Inflammatory macrophage (primary cell): ENCODE data around the gene MKNK2.

Experiments used
- DNase-seq, 2 donors: peaks; one replicate each; pipeline ENCODE4 v3.0.0-alpha.2; 2020 to 2022

Gene MKNK2

GRCh38 chr19:2026770-2027169 is 24.3 kb downstream of the MKNK2 start:
- no peak for DNase-seq

- DNase-seq, result no peak
These were observed 28.8 kb downstream of the MKNK2 start for GRCh38 chr19:2022289-2022688.

- no peak for DNase-seq
These were observed 29.4 kb downstream of the MKNK2 start for GRCh38 chr19:2021453-2022140.

DNA sequence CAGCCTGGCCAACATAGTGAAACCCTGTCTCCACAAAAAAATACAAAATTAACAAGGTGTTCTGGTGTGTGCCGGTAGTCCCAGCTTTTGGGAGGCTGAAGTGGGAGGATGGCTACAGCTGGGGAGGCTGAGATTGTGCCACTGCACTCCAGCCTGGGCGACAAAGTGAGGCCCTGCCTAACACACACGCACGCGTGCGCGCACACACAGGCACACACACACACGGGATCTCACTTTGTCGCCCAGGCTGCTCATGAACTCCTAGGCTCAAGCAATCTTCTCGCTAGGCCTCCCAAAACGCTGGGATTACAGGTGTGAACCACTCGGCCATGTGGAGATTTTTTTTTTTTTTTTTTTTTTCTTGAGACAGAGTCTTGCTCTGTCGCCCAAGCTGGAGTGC is 32.3 kb downstream of the MKNK2 start:
- no peak for DNase-seq

- peak; percentile 20 to 47 for DNase-seq
These were observed 34.8 kb downstream of the MKNK2 start for GRCh38 chr19:2016041-2016807.

GRCh38 chr19:2015608-2015950 is 35.5 kb downstream of the MKNK2 start, which contains the start of gene BTBD2:
TSS of gene BTBD2 (minus strand) at chr19:2015714. CDS start at chr19:2015703, 11 bp downstream.
- DNase-seq, result peak; percentile 20 to 39

DNA sequence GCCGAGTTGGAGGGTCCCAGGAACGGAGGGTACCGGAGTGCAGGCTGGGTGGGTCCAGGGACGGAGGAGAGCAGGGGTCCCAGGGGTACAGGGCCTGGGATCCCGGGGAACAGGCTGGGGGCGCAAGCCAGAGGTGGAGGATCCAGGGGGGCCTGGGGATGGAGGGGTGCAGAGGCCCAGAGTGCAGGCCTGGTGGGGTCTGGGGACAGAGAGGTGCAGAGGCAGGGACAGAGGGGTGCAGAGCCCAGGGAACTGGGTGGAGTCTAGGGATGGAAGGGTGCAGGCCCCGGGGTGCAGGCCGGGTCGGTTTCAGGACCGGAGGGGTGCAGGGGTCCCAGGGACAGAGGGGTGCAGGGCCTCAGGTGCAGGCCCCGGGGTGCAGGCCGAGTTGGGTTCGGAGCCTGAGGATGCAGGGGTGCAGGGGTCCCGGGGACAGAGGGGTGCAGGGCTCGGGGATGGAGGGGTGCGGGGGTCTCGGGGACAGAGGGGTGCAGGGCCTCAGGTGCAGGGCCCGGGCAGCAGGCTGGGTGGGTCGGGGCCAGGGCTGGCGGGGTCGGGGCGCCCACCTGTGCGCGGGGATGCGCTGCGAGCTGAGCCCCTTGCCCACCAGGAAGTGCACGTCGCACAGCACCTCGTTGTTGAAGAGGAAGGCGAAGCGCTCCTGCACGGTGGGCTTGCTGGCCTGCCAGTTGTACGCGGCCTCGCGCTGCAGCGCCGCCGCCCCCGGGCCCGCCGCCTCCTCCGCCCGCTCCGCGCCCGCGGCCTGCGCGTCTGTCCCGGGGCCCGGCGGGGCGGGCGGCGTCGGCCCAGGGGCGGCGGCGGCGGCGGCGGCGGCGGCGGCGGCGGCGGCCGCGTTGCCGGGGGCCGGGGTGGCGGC is 36.1 kb downstream of the MKNK2 start:
- DNase-seq, result peak in 1 of 2 donors; percentile 30

GRCh38 chr19:2014131-2014571 is 36.9 kb downstream of the MKNK2 start:
- DNase-seq, result no peak

GRCh38 chr19:2013683-2013961 is 37.4 kb downstream of the MKNK2 start:
- no peak for DNase-seq

- no peak for DNase-seq
These were observed 37.9 kb downstream of the MKNK2 start for GRCh38 chr19:2012941-2013682.

DNA sequence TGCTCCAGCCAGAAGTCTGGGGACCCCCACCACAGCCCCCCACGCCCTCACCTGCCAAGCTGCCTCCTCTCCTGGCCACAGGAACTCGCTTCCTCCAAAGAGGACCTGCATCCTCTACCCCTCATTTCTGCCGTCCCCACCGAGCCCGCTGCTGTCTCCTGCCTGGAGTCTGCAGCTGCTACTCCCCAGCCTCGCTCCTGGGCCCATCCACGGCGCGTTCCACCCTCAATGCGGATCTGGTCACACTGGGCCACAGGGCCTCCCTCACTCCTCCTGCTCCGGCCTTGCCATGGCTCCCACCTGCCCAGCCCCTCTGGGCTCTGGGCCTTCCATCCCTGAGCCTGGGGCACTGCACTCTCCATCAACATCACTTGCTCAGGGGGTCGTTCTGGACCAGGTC is 39.9 kb downstream of the MKNK2 start:
- DNase-seq, result no peak

- DNase-seq, result no peak
These were observed 40.8 kb downstream of the MKNK2 start for GRCh38 chr19:2010135-2010668.

DNA sequence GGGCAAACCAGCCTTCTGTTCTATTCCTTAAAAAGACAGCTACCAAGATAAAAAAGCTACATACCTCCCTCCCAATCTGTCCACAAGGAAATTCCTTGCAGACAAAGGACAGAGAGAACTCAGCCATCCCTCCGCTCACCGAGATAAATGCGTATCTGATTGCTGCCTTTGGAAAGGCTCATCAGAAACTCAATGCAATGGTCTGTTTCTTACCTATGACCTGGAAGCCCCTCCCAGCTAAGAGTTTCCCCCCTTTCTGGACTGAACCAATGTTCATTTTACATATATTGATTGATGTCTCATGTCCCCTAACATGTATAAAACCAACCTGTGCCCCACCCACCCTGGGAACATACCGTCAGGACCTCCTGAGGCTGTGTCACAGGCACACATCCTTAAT is 47.2 kb downstream of the MKNK2 start:
- DNase-seq, result no peak

- no peak for DNase-seq
These were observed 51.1 kb downstream of the MKNK2 start for GRCh38 chr19:1999856-2000515.

GRCh38 chr19:1998712-1999708 is 52.0 kb downstream of the MKNK2 start:
- peak in 1 of 2 donors; percentile 26 for DNase-seq

- DNase-seq, result no peak
These were observed 53.5 kb downstream of the MKNK2 start for GRCh38 chr19:1997353-1998233.

DNA sequence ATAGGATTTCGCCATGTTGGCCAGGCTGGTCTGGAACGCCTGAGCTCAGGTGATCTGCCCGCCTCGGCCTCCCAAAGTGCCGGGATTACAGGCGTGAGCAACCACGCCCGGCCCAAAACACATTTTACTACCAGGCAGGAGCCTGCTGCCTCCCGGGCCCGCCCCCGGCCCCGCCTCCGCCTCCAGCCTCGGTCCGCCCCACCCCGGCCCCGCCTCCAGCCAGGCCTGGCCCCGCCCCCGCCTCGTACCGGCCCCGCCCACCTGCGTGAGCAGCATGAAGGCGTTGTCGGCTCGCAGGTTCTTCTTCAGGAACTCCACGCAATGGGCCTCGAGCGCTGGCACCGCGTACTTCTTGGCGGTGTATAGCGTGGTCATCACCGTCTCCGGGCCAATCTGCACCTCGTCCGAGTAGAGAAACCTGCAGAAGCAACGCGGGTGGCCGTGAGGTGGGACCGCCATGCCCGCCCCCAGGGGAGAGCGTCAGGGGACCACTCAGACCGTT is 58.2 kb downstream of the MKNK2 start:
- peak in 1 of 2 donors; percentile 3 for DNase-seq

DNA sequence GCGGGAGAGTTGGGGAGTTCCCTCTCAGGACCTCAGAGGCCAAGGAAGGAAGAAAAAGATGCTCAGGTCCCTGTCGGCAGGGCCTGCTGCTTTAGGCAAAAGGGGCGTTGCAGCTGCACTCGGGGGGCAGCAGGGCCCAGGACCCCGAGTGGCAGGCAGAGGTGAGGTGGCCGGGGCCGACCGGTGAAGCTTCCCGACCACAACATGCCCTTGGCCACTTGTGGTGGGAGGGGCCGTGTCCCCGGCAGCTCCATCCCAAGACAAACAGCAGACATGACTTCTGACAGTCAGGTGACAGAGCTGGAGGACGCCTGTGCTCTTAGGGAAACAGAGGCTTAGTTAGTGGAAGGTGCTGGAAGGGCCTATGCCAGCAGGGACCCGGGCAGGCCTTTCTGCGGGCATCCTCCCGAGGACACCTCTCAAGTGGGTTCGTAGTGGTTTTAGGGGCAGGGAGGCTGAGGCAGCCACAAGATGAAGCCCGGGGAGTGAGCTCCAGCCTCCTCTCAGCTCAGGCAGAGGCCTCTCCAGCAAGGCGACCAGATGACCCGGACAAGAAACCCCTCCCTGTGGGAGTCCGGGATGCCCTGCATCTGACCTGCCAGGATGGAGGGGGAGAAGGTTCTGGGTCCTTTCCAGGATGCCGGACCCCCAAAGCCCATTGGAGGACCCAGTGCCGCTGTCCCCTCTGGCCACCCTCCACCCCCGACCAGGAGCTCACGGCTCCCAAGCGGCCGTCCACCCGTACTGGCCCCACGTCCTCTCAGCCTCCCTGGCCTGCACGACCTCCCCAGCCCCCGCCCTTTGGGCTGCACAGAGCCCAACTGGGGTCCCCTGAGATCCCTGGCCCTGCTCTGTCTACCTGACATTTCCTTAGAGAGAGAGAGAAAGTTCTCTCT is 59.8 kb downstream of the MKNK2 start:
- no peak for DNase-seq
